Astrocyte of the hippocampus (primary cell): ENCODE results near the gene PADI3.
A peak's percentile ranks its signal among the peaks of the same experiment; 100 is the strongest.

ENCODE experiments used
- DNase-seq: peaks from one replicate; pipeline ENCODE4 v3.0.0; 2011; ENCODE audit warnings: low read depth, low spot score

Gene PADI3

DNA sequence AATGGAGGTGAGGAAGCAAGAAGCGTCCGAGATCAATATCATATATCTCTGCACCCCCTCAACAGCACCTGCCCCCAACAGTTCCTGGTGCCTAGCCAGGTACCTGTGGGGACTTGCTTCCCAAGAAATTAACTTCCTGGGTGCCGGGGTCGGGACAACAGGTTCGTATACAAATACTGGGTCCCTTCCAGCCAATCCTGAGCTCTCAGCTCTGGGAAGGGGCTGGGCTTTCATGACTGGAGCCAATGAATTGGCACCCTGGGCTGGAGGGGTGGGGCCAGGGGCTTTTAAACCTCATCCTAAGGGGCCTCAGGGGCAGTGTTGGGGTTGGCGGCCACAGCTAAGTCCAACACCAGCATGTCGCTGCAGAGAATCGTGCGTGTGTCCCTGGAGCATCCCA is at the start of gene PADI3:
Gene PADI3, plus strand, starts transcription at position 318 of the 400 bp plus-strand sequence. Its CDS starts 40 bp downstream, at position 358.
- DNase-seq = no peak

DNA sequence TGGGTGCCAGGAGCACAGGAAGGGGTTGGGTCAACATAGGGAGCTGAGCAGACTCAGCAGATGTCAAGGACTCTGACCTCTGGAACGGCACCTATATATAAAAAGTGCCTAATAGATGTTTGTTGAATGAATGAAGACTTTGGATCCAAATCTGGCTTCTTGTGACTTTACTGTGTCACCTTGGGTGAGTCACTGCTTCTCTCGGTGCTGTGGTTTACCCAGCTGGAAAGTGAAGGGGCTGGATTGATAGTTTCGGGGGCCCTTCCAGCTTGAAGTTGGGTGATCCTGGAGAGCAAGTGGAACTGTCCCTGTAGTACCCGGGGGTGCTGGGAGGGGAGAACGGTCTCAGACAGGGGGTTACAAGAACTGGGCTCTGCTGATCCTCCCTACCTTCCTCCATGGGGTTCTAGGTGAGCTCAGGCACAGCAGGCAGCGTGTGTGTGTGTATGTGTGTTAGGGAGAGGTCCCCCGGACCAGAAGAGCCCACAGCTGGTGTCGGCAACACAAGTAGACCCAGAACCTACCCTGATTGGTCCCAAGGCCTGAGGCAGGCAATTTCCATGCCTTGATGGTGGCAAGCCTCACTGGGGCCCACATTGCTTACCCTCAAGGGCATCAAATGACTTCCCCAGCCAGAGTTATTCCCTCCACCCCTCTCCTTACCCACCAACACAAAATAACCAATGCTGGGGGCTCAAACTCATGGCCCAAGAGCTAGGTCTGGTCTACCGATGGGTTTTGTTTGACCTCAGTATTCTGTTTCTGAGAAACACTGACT is 49.4 kb upstream of the PADI3 start:
- no peak for DNase-seq

DNA sequence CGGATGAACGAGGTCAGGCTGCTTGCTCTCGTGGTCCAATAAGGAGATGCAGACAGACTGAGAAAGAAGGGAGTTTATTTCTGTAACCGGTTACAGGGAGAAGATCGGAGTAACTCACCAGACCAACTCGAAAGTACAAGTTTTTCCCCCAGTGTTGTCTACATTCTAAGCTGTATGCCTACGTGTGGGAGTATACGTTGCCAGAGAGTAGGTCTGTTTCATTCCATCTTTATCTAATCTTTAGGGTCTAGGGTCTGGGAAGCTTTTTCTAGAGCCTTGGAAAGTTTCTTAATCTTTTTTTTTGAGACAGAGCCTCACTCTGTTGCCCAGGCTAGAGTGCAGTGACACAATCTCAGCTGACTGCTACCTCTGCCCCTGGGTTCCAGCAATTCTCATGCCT is 48.7 kb upstream of the PADI3 start:
- no peak for DNase-seq

DNA sequence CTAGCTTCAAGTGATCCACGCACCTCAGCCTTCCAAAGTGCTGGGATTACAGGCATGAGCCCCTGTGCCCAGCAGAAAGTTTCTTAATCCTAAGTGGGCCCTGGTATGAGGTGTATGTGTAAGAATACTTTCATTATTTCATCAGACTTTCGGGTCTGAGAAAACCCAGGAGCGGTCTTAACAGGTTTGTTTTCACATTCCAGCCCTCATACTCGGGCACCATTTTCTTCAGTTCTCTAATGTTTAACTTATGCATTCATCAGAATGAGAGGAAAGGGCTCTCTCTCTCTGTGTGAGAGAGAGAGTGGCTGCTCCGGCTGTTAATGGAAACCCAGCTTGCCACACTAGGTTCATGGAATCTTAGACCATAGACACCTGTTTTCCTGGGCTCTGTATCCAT is 48.1 kb upstream of the PADI3 start:
- DNase-seq = no peak

DNA sequence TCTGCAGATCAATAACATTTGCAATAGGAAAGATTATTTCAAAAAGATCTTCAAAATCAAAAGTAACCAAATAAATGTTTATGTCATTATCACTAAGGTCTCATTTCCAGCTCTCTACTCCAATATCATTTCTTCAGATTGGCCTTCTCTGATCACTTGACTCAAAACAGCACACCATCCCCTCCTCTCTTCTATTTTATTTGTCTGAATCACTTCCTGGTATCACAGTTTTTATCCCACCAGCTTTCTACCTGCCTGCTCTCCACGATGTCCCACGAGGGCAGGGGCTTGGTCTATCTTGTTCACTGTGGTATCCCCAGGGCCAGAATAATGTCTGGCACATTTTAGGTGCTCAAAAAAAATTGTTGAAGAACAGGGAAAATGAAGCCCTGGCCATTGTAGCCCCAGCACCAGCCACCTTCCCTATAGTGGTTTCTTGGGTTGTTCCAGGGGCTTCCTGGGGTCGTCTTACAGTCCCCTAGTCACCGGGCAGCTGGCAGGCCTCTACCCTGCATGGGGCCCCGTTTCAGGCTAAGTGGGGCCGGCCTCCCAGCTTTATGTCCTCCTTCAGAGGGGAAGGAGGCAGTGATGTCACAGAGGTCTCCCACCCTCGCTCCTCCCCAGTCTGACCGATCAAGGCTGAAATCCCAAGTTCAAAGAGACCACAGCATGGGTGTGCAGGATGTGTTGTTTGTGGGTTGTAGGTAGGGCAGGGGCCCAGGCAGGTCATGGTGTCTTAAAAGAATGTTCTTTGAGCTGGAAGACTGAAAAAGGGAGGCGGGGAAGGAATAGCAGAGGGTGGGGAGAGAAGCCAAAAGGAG is 47.5 kb upstream of the PADI3 start:
- DNase-seq = peak; percentile 46

DNA sequence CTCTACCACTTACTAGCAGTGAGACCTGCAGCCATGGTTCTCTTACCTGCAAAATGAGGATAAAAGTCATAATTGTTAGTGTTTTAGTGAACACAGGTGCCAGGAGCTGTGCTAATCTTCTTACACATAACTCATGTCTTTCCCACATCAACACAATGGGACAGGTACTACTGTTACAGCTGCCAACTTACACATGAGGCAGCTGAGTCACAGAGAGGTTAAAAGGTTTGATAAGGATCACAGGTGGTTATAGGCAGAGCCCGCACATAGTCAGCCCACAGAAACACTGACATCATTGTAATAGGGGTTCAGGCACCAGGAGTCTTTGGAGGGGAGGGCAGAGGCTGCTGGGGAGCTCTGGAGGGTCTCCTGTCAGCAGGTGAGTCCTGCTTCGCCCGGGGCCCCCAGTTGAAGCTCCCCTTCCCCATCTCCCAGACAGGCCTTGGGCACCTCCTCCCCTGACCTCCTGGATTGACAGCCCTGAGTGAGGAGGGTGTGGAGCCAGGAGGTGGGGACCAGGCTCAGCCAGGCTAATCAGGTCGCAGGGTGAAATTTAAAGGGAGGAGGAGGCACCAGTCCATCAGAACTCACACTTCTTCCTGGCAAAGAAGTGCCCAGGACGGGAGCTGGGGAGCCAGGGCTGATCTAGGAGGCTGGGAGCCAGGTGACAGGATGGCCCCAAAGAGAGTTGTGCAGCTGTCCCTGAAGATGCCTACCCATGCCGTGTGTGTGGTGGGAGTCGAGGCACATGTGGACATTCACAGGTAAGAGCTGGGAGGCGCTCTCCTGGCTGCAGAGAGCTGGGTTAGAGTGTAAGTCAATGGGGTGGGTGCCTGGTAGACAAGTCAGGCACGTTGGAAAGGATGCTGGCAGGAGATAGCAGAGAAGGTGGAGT is 44.1 kb upstream of the PADI3 start, which contains the start of gene PADI1:
Gene PADI1, plus strand, starts transcription at position 583 of the 895 bp plus-strand sequence. Its CDS starts 90 bp downstream, at position 673.
- DNase-seq = no peak

DNA sequence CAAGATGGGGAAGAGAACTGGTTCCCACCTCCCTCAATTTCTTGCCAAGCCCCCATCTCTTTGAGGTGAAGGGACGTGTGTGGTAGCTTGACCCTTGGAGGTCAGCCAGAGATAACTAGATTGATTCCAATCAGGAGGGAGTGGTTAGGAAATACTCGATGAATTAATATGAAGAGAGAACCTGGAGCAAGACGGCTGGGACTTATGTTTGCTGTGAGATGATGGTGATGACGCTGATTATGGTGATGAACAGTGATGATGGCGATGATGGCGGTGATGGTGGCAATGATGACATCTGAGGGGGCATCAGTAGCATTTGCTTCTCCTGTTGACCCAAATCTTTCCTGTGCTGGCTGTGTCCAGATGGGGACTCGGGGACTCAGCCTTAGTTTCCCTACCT is 43.2 kb upstream of the PADI3 start:
- no peak for DNase-seq

GRCh38 chr1:17206196-17206595 is 42.7 kb upstream of the PADI3 start:
- no peak for DNase-seq

- no peak for DNase-seq
Measured at GRCh38 chr1:17207046-17207445, 41.9 kb upstream of the PADI3 start.

- DNase-seq = no peak
Measured at GRCh38 chr1:17207540-17207939, 41.4 kb upstream of the PADI3 start.

- peak; percentile 52 for DNase-seq
Measured at GRCh38 chr1:17207966-17208418, 40.9 kb upstream of the PADI3 start.

DNA sequence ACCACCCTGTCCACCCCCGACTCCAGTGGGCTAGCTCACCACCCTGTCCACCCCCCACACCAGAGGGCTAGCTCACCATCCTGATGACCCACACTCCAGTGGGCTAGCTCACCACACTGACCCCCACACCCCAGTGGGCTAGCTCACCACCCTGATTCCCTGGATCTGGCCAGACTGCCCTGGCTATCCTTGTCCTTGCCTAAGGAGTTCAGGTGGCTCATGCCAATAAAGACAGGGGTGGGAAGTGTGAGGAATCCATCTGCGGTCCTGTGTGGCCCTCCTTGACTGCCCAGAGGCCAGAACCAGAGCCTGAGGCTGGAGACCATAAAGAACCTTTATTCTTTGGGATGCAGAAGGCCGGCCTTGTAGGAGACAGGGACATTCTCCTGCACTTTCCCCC is 40.4 kb upstream of the PADI3 start:
- no peak for DNase-seq

DNA sequence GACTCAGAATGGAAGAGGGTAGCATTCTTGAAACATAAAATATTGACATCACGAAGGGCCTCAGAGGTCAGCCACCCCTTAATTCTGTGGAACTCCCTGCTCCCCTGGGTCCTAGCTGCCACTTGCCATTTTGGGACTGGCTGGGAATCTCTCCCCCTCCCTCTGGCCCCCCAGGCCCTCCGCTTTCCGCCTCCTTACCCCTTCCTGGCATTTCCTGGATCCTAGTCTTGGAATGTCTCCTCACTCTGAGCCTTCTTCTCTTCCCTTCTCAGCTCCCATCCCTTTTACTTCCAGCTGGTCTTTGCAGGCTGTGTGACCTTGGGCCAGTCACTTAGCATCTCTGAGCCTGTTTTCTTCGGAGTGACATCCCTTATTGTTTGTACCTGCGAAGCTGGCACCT is 39.5 kb upstream of the PADI3 start:
- no peak for DNase-seq

DNA sequence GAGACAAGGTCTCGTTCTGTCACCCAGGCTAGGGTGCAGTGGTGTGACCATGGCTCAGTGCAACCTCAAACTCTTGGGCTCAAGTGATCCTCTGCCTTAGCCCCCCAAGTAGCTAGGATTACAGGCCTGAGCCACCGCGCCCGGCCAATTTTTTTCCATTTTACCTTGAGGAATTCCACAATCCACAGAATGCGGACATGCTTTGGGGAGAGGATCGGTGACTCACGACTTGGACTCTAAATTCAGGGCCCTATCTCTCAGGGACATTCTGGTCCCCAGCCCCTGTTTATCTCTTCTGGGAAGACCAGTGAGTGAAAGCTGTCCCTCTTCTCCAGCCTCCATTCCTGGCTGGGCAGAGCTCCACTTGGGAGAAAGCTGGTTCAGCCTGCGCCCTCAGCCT is 38.7 kb upstream of the PADI3 start:
- no peak for DNase-seq

DNA sequence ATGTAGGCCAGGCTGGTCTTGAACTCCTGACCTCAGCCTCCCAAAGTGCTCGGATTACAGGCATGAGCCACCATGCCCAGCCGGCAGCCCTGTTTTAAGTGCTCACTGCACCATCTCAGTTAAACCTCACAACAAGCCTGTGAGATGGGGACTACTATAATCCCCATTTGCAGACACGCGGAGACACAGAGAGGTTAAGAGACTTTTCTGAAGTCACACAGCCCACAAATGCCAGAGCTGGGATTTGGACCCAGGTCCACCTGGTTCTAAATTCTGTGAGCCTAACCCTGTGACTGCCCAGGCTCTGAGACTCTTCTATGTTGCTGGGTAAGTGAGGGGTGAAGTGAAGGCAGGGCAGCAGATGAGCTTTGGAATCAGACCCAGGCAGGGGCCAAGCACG is 37.5 kb upstream of the PADI3 start:
- DNase-seq = no peak

DNA sequence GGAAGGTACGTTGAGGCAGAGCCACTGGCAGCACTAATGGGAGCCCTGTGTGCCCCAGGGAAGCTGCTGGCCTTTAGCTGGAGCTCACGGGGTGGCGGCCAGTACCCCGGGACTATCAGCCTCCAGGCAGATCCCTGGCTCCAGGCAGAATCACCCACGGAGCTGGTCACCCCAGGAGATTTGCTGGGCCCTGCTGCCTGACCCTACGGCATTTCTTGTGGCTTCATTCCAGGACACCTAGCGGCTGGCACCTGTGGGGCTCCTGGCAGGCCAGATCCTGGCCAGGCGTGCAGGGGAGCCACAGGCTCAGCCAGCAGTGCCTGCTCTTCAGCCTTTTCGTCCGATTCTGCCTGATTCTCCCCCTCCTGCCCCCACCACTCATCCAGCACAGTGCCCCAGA is 36.9 kb upstream of the PADI3 start:
- no peak for DNase-seq

DNA sequence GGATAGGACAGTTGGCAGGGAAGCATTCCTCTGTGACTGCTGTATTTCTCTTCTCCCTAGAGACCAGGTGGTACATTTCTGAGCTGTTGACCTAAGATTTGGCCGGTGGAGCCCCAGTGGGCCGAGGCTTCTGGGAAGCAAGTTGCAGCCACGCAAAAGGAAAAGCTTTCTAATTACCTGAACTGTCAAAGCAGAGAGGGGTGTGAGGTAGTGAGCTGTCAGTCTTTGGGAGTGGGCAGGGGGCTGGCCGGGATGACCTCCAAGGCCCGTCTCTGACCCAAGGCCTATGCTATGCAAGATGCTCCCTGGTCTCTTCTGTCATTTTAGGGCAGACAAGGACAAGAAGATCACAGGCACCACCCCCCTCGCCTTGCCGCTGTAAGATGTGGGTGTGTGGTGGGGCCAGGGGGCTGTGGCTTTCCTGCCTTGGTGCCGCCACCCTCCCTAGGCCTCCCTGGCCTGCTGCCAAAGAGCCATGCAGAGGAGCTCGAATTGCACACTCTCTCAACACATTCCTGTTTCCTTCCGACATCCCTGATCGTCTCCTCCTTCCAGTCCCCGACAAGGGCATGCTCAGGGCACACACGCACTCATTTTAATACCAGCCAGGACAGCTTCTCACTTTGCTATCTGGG is 36.3 kb upstream of the PADI3 start:
- DNase-seq = peak; percentile 86

- no peak for DNase-seq
Measured at GRCh38 chr1:17213148-17213781, 35.6 kb upstream of the PADI3 start.

DNA sequence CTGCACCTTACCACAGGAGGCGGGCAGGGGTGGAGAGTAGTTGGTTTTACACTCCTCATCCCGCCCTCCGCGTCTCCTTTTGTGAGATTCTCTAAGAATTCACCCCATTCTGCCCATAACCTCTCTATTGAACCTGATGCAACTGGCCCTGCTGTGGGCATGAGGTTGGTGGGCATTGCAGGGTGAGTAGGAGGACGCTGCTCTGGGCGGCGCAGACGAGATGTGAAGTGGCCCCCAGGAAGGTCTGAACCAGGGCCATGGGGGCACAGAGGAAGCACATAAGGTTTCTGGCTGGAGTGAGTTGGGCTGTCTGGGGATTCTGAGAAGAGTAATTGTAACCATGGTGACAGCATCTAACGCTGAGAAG is 35.1 kb upstream of the PADI3 start:
- DNase-seq = no peak

- DNase-seq = no peak
Measured at GRCh38 chr1:17214876-17215544, 33.9 kb upstream of the PADI3 start.
